Measurements from ENCODE around the gene ANKRD11. TPM values are rescaled to one million over a fixed set of nuclear protein-coding genes. Genes with fewer than 3 reads are reported as not detected.

Gene ANKRD11
- total and polyA plus RNA-seq, 2 donors (not counting 3 experiments of a cell fraction or from before 2014, with no cell fraction given) = 55.8 to 191 TPM

DNA sequence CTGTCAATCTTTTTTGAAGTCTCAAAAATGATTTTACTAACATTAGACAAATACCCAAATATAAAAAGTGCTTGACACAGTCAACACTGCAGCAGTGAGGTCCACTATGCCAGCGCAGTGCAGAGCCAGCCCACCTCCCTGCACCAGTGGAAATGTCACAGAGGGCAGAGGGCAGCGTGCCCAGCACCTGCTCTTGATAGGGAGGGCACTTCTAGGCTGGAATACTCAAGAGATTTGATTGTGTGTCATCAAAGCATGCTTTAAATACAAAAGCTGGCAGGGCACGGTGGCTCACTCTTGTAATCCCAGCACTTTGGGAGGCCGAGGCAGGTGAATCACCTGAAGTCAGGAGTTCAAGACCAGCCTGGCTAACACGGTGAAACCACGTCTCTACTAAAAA, 136.0 kb downstream of the ANKRD11 start:
- ChIA-PET POLR2A (no interaction called here), CTCF (no interaction called here)
- no peaks in the 10 kb centered on the region for H3K27me3 ChIP-seq (ENCODE audit: control insufficient read depth in 2 of 2, insufficient read depth in 2 of 2, low read length in 2 of 2)
- intact Hi-C loops (cut with micrococcal nuclease) (no loop called here), dilution Hi-C loops (cut with MboI; ENCODE audit: extremely low pct_ligation_motif_present, low sequenced_read_pairs) (no loop called here)
- peaks cover 5% of the 10 kb centered on the region for H3K4me1 ChIP-seq (ENCODE audit: control insufficient read depth, extremely low read depth, insufficient read depth, low read length)
- H3K9me3 ChIP-seq (replicated peaks; ENCODE audit: control insufficient read depth, insufficient read depth, low read length) = no peaks in the 10 kb centered on the region
- TF ChIP-seq FOS (IDR thresholded peaks at IDR 0.05; ENCODE audit: borderline replicate concordance, insufficient read depth, low read length) = no peak
- TF ChIP-seq MYC (IDR thresholded peaks at IDR 0.05; ENCODE audit: low read depth, low read length) = no peak
- no peak for TF ChIP-seq EZH2 (IDR thresholded peaks at IDR 0.05; ENCODE audit: borderline replicate concordance, low read depth, low read length, severe bottlenecking)
- TF ChIP-seq POLR2A (IDR thresholded peaks at IDR 0.05; ENCODE audit: low read depth, low read length) = no peak
- TF ChIP-seq, protein P1, sequence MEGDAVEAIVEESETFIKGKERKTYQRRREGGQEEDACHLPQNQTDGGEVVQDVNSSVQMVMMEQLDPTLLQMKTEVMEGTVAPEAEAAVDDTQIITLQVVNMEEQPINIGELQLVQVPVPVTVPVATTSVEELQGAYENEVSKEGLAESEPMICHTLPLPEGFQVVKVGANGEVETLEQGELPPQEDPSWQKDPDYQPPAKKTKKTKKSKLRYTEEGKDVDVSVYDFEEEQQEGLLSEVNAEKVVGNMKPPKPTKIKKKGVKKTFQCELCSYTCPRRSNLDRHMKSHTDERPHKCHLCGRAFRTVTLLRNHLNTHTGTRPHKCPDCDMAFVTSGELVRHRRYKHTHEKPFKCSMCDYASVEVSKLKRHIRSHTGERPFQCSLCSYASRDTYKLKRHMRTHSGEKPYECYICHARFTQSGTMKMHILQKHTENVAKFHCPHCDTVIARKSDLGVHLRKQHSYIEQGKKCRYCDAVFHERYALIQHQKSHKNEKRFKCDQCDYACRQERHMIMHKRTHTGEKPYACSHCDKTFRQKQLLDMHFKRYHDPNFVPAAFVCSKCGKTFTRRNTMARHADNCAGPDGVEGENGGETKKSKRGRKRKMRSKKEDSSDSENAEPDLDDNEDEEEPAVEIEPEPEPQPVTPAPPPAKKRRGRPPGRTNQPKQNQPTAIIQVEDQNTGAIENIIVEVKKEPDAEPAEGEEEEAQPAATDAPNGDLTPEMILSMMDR (IDR thresholded peaks at IDR 0.05; ENCODE audit: extremely low read depth in 1 of 2, insufficient read depth in 1 of 2, low read depth in 1 of 2, low read length in 2 of 2) = no peak
- TF ChIP-seq JUN (IDR thresholded peaks at IDR 0.05; ENCODE audit: borderline replicate concordance, insufficient read depth, insufficient read length, low read depth) = no peak
- TF ChIP-seq POLR2AphosphoS5 (IDR thresholded peaks at IDR 0.05; ENCODE audit: insufficient read depth, low read depth, low read length) = no peak
- FAIRE-seq (no peak), DNase-seq (ENCODE audit: low read depth, low spot score) (no peak)
- no peak overlapping the region for H3K9ac ChIP-seq (replicated peaks; ENCODE audit: extremely low read depth, insufficient read depth, low read length)
- peaks cover 9% of the 10 kb centered on the region for H4K20me1 ChIP-seq (replicated peaks; ENCODE audit: control insufficient read depth, extremely low read depth, insufficient read depth, low read length)
- no peak overlapping the region for H2AFZ ChIP-seq (ENCODE audit: low read depth, low read length)
- H3K4me2 ChIP-seq (ENCODE audit: insufficient read depth, low read length) = no peak overlapping the region
- H3K36me3 ChIP-seq (ENCODE audit: control insufficient read depth in 2 of 2, extremely low read depth in 1 of 2, insufficient read depth in 2 of 2, low read length in 2 of 2) = peaks cover 0 to 3% of the 10 kb centered on the region in 2 experiments
- no peak overlapping the region for H3K27ac ChIP-seq (ENCODE audit: insufficient read depth, low read depth, low read length)
- H3K4me3 ChIP-seq (replicated peaks in 1 of 3; ENCODE audit: insufficient read depth in 1 of 3, low read depth in 1 of 3, low read length in 3 of 3) = no peak overlapping the region
- H3K79me2 ChIP-seq (ENCODE audit: control insufficient read depth, insufficient read depth, low read length) = peaks cover 98% of the 10 kb centered on the region
- H3K9me1 ChIP-seq (replicated peaks; ENCODE audit: control insufficient read depth, extremely low read depth, insufficient read depth, low read length) = no peaks in the 10 kb centered on the region
- BruUV-seq (replicated peaks) = no TSS peak
